ENCODE data around the gene ZNF790. TPM values are rescaled to one million over a fixed set of nuclear protein-coding genes. Genes with fewer than 3 reads are reported as not detected.

ZNF790 gene
- total and polyA plus RNA-seq, 2 of the 13 experiments (the other 11 are each of a cell fraction or from before 2014, with no cell fraction given), result 1.3 to 5.3 TPM

- TF ChIP-seq, protein P1, sequence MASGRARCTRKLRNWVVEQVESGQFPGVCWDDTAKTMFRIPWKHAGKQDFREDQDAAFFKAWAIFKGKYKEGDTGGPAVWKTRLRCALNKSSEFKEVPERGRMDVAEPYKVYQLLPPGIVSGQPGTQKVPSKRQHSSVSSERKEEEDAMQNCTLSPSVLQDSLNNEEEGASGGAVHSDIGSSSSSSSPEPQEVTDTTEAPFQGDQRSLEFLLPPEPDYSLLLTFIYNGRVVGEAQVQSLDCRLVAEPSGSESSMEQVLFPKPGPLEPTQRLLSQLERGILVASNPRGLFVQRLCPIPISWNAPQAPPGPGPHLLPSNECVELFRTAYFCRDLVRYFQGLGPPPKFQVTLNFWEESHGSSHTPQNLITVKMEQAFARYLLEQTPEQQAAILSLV (CRISPR knock-in tag; IDR thresholded peaks at IDR 0.05; ENCODE audit: borderline replicate concordance), result 0 out of 2 replicates have a peak, but pooled peaks have one; percentile 43
- TF ChIP-seq HMGA1 (CRISPR knock-in tag; conservative IDR thresholded peaks at IDR 0.05) (no peak), PAX8 (CRISPR knock-in tag; IDR thresholded peaks at IDR 0.05; ENCODE audit: borderline replicate concordance) (no peak), SPEN (CRISPR knock-in tag; IDR thresholded peaks at IDR 0.05; ENCODE audit: low read depth) (0 out of 2 replicates have a peak, but pooled peaks have one; percentile 24), ZNF441 (CRISPR knock-in tag; IDR thresholded peaks at IDR 0.05; ENCODE audit: borderline replicate concordance) (no peak), ZNF629 (CRISPR knock-in tag; conservative IDR thresholded peaks at IDR 0.05) (no peak), PLRG1 (conservative IDR thresholded peaks at IDR 0.05) (no peak), MXD4 (CRISPR knock-in tag; IDR thresholded peaks at IDR 0.05) (no peak), ATF7 (IDR thresholded peaks at IDR 0.05) (no peak), ATF7 (CRISPR knock-in tag; IDR thresholded peaks at IDR 0.05) (no peak), ZFX (CRISPR knock-in tag; IDR thresholded peaks at IDR 0.05; ENCODE audit: low read depth) (0 out of 2 replicates have a peak, but pooled peaks have one; percentile 11), ZNF354B (CRISPR knock-in tag; IDR thresholded peaks at IDR 0.05) (no peak), POLR2A (IDR thresholded peaks at IDR 0.05; ENCODE audit: insufficient read depth in 1 of 2, low read depth in 2 of 2, low read length in 2 of 2) (peak; percentile 22 to 69; a peak in 2 of 4 replicates), SIN3A (IDR thresholded peaks at IDR 0.05; ENCODE audit: borderline replicate concordance, low read depth, low read length) (peak; percentile 28; the same call in 1 of the 2 replicates), MEIS2 (CRISPR knock-in tag; IDR thresholded peaks at IDR 0.05) (no peak), ZFP1 (CRISPR knock-in tag; IDR thresholded peaks at IDR 0.05) (no peak), ZNF780A (CRISPR knock-in tag; IDR thresholded peaks at IDR 0.05) (no peak), IKZF4 (CRISPR knock-in tag; IDR thresholded peaks at IDR 0.05; ENCODE audit: borderline replicate concordance, low read depth, not compliant biosample characterization) (no peak), POLR2AphosphoS5 (IDR thresholded peaks at IDR 0.05; ENCODE audit: low read depth, low read length) (peak; percentile 38; the same call in 1 of the 2 replicates), JARID2 (CRISPR knock-in tag; IDR thresholded peaks at IDR 0.05; ENCODE audit: insufficient replicate concordance) (no peak), TOPORS (CRISPR knock-in tag; IDR thresholded peaks at IDR 0.05) (0 out of 2 replicates have a peak, but pooled peaks have one; percentile 39), ZBTB49 (CRISPR knock-in tag; IDR thresholded peaks at IDR 0.05; ENCODE audit: borderline replicate concordance) (no peak)
- TF ChIP-seq, protein P2, sequence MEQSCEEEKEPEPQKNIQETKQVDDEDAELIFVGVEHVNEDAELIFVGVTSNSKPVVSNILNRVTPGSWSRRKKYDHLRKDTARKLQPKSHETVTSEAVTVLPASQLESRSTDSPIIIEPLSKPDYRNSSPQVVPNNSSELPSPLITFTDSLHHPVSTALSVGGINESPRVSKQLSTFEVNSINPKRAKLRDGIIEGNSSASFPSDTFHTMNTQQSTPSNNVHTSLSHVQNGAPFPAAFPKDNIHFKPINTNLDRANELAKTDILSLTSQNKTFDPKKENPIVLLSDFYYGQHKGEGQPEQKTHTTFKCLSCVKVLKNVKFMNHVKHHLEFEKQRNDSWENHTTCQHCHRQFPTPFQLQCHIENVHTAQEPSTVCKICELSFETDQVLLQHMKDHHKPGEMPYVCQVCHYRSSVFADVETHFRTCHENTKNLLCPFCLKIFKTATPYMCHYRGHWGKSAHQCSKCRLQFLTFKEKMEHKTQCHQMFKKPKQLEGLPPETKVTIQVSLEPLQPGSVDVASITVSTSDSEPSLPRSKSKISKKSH (CRISPR knock-in tag; IDR thresholded peaks at IDR 0.05; ENCODE audit: borderline replicate concordance), result no peak
- TF ChIP-seq, protein P3, sequence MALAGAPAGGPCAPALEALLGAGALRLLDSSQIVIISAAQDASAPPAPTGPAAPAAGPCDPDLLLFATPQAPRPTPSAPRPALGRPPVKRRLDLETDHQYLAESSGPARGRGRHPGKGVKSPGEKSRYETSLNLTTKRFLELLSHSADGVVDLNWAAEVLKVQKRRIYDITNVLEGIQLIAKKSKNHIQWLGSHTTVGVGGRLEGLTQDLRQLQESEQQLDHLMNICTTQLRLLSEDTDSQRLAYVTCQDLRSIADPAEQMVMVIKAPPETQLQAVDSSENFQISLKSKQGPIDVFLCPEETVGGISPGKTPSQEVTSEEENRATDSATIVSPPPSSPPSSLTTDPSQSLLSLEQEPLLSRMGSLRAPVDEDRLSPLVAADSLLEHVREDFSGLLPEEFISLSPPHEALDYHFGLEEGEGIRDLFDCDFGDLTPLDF (CRISPR knock-in tag; IDR thresholded peaks at IDR 0.05), result 0 out of 2 replicates have a peak, but pooled peaks have one; percentile 27
Measured at GRCh38 chr19:36771261-36772231, 66.6 kb downstream of the ZNF790 start (continued).
